Bronchial epithelial cell (primary cell): ENCODE measurements around the gene CLIC6. TPM values are rescaled to one million over a fixed set of nuclear protein-coding genes. Genes with fewer than 3 reads are reported as not detected.

Experiments used
- DNase-seq: peaks from one replicate; pipeline ENCODE4 v3.0.0-alpha.2; 2010; ENCODE audit warnings: low read depth
- FAIRE-seq: peaks from 2 replicates; lab custom pipeline; 2011; peaks lifted over from hg19 to GRCh38; lab: Jason Lieb, UNC
- H3K27me3 ChIP-seq: 2 replicates; pipeline ENCODE4 v1.5.1; 2011; ENCODE audit warnings: low read length; ENCODE audit not compliant: control insufficient read depth, insufficient read depth
- H3K36me3 ChIP-seq: 2 replicates; pipeline ENCODE4 v1.5.1; 2011; ENCODE audit warnings: low read length; ENCODE audit not compliant: control insufficient read depth, insufficient read depth
- H3K4me3 ChIP-seq: 2 replicates; pipeline ENCODE4 v1.5.1; 2011; ENCODE audit warnings: mild to moderate bottlenecking, low read depth, low read length, control low read depth
- total RNA-seq: library from RNA; depleted of rRNA; stranded (reverse); fragments of >200 nt; gene quantifications from 2 replicates; pipeline ENCODE4 v1.2.1, GENCODE V29; 2014
- TF ChIP-seq, protein P1 (sequence below): IDR thresholded peaks from 2 replicates; pipeline ENCODE4 v1.5.1; 2011; ENCODE audit warnings: mild to moderate bottlenecking, moderate library complexity, low read length, control low read depth, inconsistent platforms; ENCODE audit not compliant: insufficient read depth, severe bottlenecking

Gene CLIC6
- total RNA-seq, 1 donor from 2014 or later = not detected

DNA sequence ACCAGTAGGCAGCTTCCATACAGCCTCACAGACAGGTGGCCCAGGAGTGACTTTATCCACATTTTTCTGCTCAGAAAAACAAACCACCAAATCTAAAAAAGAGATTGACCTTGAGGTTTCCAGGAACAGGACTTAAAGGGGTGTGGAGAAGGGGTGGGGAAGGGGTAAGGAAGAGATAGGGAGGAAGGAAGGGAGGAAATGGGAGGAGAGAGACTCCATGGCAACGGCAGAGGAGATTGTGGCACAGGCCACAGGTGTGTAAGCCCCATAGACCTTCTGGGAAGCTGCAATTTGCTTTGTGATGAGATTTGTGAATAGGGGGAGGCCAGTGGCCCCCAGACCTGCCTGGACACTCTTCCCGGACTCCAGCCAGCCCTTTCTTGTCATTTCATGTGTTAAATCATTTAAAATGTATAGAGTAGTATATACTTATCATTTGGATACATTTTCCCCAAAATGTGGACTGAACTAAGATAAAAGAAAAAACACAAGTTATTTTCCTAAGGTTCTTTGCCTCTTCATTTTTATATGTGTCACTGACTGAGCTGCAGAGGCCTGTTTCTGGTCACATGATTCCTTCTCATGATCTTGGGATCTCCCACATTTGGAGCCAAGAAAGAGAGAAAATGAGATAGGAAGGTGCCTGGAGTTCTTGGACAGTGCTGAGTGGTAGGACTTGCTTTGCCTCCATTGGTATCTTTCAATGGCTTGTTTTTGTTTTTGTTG, 55.5 kb downstream of the CLIC6 start:
- TF ChIP-seq, protein P1, sequence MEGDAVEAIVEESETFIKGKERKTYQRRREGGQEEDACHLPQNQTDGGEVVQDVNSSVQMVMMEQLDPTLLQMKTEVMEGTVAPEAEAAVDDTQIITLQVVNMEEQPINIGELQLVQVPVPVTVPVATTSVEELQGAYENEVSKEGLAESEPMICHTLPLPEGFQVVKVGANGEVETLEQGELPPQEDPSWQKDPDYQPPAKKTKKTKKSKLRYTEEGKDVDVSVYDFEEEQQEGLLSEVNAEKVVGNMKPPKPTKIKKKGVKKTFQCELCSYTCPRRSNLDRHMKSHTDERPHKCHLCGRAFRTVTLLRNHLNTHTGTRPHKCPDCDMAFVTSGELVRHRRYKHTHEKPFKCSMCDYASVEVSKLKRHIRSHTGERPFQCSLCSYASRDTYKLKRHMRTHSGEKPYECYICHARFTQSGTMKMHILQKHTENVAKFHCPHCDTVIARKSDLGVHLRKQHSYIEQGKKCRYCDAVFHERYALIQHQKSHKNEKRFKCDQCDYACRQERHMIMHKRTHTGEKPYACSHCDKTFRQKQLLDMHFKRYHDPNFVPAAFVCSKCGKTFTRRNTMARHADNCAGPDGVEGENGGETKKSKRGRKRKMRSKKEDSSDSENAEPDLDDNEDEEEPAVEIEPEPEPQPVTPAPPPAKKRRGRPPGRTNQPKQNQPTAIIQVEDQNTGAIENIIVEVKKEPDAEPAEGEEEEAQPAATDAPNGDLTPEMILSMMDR = no peak
- FAIRE-seq (no peak), DNase-seq (no peak)
- no peaks in the 10 kb centered on the region for H3K36me3 ChIP-seq
- H3K4me3 ChIP-seq = no peak overlapping the region
- peaks cover 4% of the 10 kb centered on the region for H3K27me3 ChIP-seq

DNA sequence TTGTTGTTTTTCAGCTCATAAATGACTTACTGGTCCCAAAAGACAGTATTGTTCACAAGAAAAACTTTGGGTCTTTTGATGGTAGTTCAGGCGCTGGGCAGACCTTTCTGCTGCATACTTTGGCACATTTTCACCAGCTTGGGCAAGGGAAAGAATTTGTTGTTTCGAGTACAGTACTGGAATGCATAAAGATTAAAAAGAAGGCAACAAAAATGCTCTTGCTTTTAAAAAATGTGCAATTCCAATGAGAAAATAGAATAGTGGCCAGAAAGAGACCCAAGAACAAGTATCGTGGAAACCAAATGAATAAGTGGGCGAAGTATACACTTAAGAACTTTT, 56.0 kb downstream of the CLIC6 start:
- Histone ChIP-seq H3K36me3 (no peaks in the 10 kb centered on the region), H3K4me3 (no peak overlapping the region), H3K27me3 (peaks cover 4% of the 10 kb centered on the region)
- FAIRE-seq = no peak
- TF ChIP-seq, protein P1 = no peak
- no peak for DNase-seq

DNA sequence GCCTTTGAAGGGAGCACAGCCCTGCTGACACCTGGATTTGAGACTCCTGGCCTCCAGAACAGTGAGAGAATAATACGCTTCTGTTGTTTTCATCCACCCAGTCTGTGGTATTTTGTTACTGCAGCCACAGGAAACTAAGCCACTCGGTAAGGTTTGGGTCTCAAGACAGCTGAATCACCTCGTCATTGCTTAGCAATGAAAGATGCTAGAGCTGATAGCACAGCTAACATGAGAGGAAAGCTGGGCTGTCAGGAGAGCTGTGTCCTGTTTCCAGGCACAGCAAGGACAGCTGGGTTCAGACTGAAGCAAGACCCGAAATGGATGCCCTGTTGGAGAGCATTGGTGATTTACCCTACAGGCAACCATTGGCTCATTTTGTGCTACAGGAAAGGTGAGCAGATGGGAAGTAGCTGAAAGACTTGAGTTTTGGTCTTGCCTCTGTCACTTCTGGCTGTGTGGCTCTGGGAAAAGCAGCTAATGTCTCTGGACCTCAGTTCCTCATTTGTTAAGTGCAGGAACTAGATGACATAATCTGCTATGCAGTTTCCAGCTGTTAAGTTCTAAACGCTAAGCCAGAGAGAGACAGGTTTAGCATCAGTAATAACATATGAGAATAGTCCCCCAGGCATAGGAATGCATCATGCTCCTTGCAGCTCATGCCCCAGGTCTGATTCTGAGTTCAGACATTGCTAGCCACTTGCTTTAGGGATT, 58.0 kb downstream of the CLIC6 start:
- Histone ChIP-seq H3K27me3 (peaks cover 4% of the 10 kb centered on the region), H3K4me3 (no peak overlapping the region), H3K36me3 (no peaks in the 10 kb centered on the region)
- FAIRE-seq = peak; percentile 36
- DNase-seq = no peak
- TF ChIP-seq, protein P1 = no peak

DNA sequence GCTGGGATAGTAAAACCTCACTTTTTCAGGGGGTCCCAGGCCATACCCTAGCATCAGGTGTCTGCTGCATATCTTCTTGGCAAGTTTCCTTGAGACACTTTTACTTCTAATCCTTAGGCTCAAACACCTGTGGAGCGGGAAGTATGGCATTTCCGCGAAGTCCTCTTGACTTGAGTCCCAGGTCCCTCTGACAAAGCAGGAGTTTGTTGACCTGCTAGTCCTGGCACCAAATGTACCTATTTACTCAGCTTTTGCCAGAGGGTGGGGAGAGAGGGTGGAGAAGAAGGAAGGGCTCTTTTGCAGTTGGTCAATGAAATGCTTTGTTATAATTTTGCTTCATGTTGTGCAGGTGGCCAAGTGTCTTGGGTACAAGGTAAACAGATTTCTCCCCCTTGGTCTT, 59.7 kb downstream of the CLIC6 start:
- no peak for FAIRE-seq
- TF ChIP-seq, protein P1 = no peak
- peaks cover 4% of the 10 kb centered on the region for H3K27me3 ChIP-seq
- H3K36me3 ChIP-seq = no peaks in the 10 kb centered on the region
- H3K4me3 ChIP-seq = no peak overlapping the region
- DNase-seq = no peak

DNA sequence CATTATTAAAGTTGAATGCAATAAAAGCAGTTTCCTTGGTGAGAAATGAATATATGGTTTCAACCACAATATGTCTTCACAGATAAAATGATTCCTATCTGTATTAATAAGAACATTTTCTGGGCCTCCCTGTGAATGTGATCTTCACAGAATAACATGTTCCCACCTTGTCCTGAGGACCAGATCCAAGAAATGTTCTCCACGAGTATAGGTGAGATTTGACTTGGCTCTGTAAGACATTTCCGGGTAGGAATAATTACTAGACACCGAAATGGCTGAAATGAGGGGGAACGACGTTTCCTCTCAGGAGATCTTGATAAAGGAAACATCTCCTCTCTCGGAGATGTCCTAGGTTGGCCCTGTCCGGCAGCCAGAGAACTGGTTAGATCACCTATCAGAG, 61.4 kb downstream of the CLIC6 start:
- DNase-seq (no peak), FAIRE-seq (no peak)
- Histone ChIP-seq H3K4me3 (no peak overlapping the region), H3K36me3 (no peaks in the 10 kb centered on the region), H3K27me3 (peaks cover 4% of the 10 kb centered on the region)
- TF ChIP-seq, protein P1 = no peak
